Gastroesophageal sphincter (tissue), 4 donors: ENCODE results near the gene EEF1A2. TPM values are rescaled to one million over a fixed set of nuclear protein-coding genes. Genes with fewer than 3 reads are reported as not detected.

Experiments
- ATAC-seq: fragments of 150-250 bp; one replicate; pipeline ENCODE4 v1.9.1; 2016; ENCODE audit warnings: mild to moderate bottlenecking, moderate library complexity
- H3K27ac ChIP-seq, 4 donors: fragments of 200-600 bp; sonication (generic) in 3 of 4; 1 replicate in 3 of 4; 2 replicates in 1 of 4; pipeline ENCODE4 v1.5.1; 2016 to 2019
- H3K27me3 ChIP-seq: fragments of 200-600 bp; sonication (generic); one replicate; pipeline ENCODE4 v1.5.1; 2019
- H3K36me3 ChIP-seq, 2 donors: fragments of 200-600 bp; sonication (generic); one replicate each; pipeline ENCODE4 v1.5.1; 2019; ENCODE audit warnings: control low read depth in 1 of 2
- H3K4me1 ChIP-seq, 3 donors: fragments of 200-600 bp; sonication (generic); 1 replicate in 2 of 3; 2 replicates in 1 of 3; pipeline ENCODE4 v1.5.1; 2016 to 2019; ENCODE audit warnings: control low read depth in 2 of 3
- H3K4me3 ChIP-seq, 2 donors: fragments of 200-600 bp; sonication (generic); one replicate each; pipeline ENCODE4 v1.5.1; 2019; ENCODE audit warnings: mild to moderate bottlenecking in 1 of 2, moderate library complexity in 1 of 2
- H3K9me3 ChIP-seq, 3 donors: fragments of 200-600 bp; sonication (generic); one replicate each; pipeline ENCODE4 v1.5.1; 2017 to 2019; ENCODE audit warnings: control low read depth in 2 of 3
- EP300 ChIP-seq: sonication (generic); formaldehyde crosslinking; IDR thresholded peaks from one replicate; pipeline ENCODE4 v1.6.1; 2017; ENCODE audit warnings: antibody characterized with exemption, mild to moderate bottlenecking
- POLR2A ChIP-seq, 2 donors: fragments of 450-650 bp; IDR thresholded peaks; one replicate each; pipeline ENCODE4 v1.6.1; 2017; ENCODE audit warnings: antibody characterized with exemption in 2 of 2, mild to moderate bottlenecking in 2 of 2, moderate library complexity in 1 of 2
- POLR2AphosphoS5 ChIP-seq: sonication (generic); formaldehyde crosslinking; IDR thresholded peaks from one replicate; pipeline ENCODE4 v1.6.1; 2017; ENCODE audit warnings: antibody characterized with exemption
- whole genome bisulfite sequencing, 2 donors: methylation state at CpG; one replicate each; pipeline ENCODE4 v1.1.5; 2018; ENCODE audit warnings: low coverage in 1 of 2; 5-methylcytosine and 5-hydroxymethylcytosine counted together
- total RNA-seq, 4 donors: library from RNA; depleted of rRNA; stranded (reverse); fragments of >200 nt; gene quantifications; one replicate each; pipeline ENCODE4 v1.1.0, GENCODE V29; 2016
- TF ChIP-seq, protein P1 (sequence below), 4 experiments: fragments of 200-600 bp in 2 of 4; fragments of 450-650 bp in 2 of 4; sonication (generic) in 1 of 4; IDR thresholded peaks; one replicate each; pipeline ENCODE4 v1.5.1; 2017 to 2019; ENCODE audit warnings: antibody characterized with exemption in 4 of 4, mild to moderate bottlenecking in 2 of 4, moderate library complexity in 2 of 4

Gene EEF1A2
- total RNA-seq, 4 donors from 2014 or later = 0.47 to 6.5 (median 3.4) TPM

GRCh38 chr20:63494420-63495166 is 4.3 kb downstream of the EEF1A2 start:
- Histone ChIP-seq H3K27me3 (peaks cover 72% of the 10 kb centered on the region), H3K27ac (no peak overlapping the region), H3K4me1 (peaks cover 0 to 40% (median 12%) of the 10 kb centered on the region in 3 donors), H3K9me3 (no peaks in the 10 kb centered on the region), H3K4me3 (no peak overlapping the region), H3K36me3 (no peaks in the 10 kb centered on the region)
- WGBS, 2 donors = 70% methylated on average over 7 of the region's 51 CpGs; no CpG with 5 or more reads in 1 of the 2 donors
- no peak for TF ChIP-seq EP300
- TF ChIP-seq, protein P1, sequence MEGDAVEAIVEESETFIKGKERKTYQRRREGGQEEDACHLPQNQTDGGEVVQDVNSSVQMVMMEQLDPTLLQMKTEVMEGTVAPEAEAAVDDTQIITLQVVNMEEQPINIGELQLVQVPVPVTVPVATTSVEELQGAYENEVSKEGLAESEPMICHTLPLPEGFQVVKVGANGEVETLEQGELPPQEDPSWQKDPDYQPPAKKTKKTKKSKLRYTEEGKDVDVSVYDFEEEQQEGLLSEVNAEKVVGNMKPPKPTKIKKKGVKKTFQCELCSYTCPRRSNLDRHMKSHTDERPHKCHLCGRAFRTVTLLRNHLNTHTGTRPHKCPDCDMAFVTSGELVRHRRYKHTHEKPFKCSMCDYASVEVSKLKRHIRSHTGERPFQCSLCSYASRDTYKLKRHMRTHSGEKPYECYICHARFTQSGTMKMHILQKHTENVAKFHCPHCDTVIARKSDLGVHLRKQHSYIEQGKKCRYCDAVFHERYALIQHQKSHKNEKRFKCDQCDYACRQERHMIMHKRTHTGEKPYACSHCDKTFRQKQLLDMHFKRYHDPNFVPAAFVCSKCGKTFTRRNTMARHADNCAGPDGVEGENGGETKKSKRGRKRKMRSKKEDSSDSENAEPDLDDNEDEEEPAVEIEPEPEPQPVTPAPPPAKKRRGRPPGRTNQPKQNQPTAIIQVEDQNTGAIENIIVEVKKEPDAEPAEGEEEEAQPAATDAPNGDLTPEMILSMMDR (IDR thresholded peaks at IDR 0.05) = no peak
- no peak for TF ChIP-seq POLR2AphosphoS5
- no peak for TF ChIP-seq POLR2A (IDR thresholded peaks at IDR 0.05)
- no peak for ATAC-seq

DNA sequence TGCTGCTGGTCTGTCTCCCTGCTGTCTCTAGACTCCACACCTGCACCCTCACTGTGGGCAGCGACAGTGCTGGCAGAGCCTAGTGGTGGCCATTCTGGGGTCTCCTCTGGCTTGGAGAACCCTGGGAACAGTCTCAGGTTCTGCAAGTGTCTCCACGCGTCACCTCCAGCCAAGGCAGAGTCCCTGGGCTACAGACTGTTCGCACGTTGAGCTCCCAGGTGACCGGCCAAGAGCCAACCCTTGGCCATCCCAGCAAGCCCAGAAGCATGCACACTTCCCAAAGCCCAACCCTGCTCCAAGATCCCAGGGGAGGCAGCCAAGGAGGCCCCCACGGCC is 4.8 kb downstream of the EEF1A2 start:
- Histone ChIP-seq H3K27me3 (peaks cover 72% of the 10 kb centered on the region), H3K4me1 (peaks cover 0 to 35% (median 12%) of the 10 kb centered on the region in 3 donors), H3K4me3 (no peak overlapping the region), H3K36me3 (no peaks in the 10 kb centered on the region), H3K27ac (no peak overlapping the region), H3K9me3 (no peaks in the 10 kb centered on the region)
- ATAC-seq = no peak
- TF ChIP-seq POLR2AphosphoS5 (no peak), POLR2A (IDR thresholded peaks at IDR 0.05) (no peak), EP300 (no peak)
- TF ChIP-seq, protein P1 (IDR thresholded peaks at IDR 0.05) = no peak
- WGBS, 2 donors = no CpG with 5 or more reads among the region's 7 CpGs

DNA sequence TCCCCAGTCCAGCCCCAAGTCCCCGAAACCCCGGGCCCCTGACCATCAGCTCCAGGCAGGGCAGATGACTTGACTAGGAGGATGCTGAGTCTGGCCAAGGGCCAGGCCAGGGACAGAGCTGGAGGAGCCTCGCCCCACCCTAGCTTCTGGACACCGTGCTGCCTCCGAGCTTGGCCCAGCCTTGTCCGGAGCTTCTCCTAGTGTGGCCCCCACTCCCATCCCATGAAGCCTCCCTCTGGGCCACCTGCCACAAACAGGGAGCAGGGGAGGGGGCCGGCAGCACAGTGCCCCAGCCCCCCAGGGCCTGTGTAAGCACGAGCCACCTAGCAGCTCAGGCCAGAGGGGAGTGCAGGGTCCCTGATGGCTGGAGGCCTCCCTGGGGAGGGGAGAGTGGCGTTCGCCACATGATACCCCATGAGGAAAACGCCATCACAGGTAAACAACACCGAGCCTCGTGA is 5.3 kb downstream of the EEF1A2 start:
- Histone ChIP-seq H3K36me3 (no peaks in the 10 kb centered on the region), H3K27ac (no peak overlapping the region), H3K27me3 (peaks cover 72% of the 10 kb centered on the region), H3K4me1 (peaks cover 0 to 33% (median 12%) of the 10 kb centered on the region in 3 donors), H3K4me3 (no peak overlapping the region), H3K9me3 (no peaks in the 10 kb centered on the region)
- TF ChIP-seq POLR2A (IDR thresholded peaks at IDR 0.05) = no peak
- no peak for TF ChIP-seq POLR2AphosphoS5
- TF ChIP-seq, protein P1 (IDR thresholded peaks at IDR 0.05) = no peak
- TF ChIP-seq EP300 = no peak
- no peak for ATAC-seq
- no CpG with 5 or more reads among the region's 13 CpGs for WGBS, 2 donors

DNA sequence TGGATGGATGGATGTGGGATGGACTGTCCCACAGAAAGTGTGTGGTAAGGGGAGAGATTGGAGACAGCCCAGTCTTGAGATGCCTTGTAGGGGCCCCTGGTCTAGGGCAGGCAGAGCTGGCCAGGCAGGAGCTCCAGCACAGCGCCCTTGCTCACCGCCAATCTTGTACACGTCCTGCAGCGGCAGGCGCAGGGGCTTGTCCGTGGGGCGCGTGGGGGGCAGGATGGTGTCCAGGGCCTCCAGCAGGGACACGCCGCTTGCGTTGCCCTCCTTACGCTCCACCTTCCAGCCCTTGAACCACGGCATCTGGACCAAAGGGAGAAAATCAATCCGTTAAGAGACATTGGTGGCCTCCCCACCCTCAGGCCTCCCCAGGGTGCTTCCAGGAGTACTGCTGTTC is 5.9 kb downstream of the EEF1A2 start:
- no peaks in the 10 kb centered on the region for H3K36me3 ChIP-seq

More for the DNA sequence above, 5.9 kb downstream of the EEF1A2 start:
- H3K27me3 ChIP-seq = peaks cover 72% of the 10 kb centered on the region
- no peak for ATAC-seq
- H3K27ac ChIP-seq = no peak overlapping the region
- H3K9me3 ChIP-seq = no peaks in the 10 kb centered on the region
- H3K4me3 ChIP-seq = no peak overlapping the region
- H3K4me1 ChIP-seq = peaks cover 0 to 31% (median 6%) of the 10 kb centered on the region in 3 donors
- TF ChIP-seq POLR2AphosphoS5 (no peak), POLR2A (IDR thresholded peaks at IDR 0.05) (no peak), EP300 (no peak)
- TF ChIP-seq, protein P1 (IDR thresholded peaks at IDR 0.05) = no peak
- WGBS, 2 donors = 93% methylated on average over 6 of the region's 14 CpGs; no CpG with 5 or more reads in 1 of the 2 donors
